OCI-LY1 (cell line): ENCODE results near the gene POLD2.

Experiments used
- CTCF ChIP-seq: fragments of 200-600 bp; sonication (generic), shearing (Covaris generic); IDR thresholded peaks from 2 replicates; pipeline ENCODE4 v1.5.1; 2017; ENCODE audit warnings: mild to moderate bottlenecking, antibody characterized with exemption, low read length, moderate library complexity, mixed read lengths
- EZH2 ChIP-seq: fragments of 200-600 bp; sonication (generic), shearing (Covaris generic); IDR thresholded peaks from 2 replicates; pipeline ENCODE4 v1.8.0; 2017; ENCODE audit warnings: borderline replicate concordance, mixed run types, mild to moderate bottlenecking, antibody characterized with exemption, low read length, moderate library complexity, mixed read lengths

- no peak for TF ChIP-seq CTCF
- TF ChIP-seq EZH2: no peak
Measured at GRCh38 chr7:44144426-44144967, 21.1 kb upstream of the POLD2 start.
